AG20443 (cell line): Measurements from ENCODE around the gene CEACAM16.

Source experiments
- DNase-seq: peaks from one replicate; pipeline ENCODE4 v3.0.0; 2012; ENCODE audit warnings: low spot score, mixed read lengths

Gene CEACAM16

DNA sequence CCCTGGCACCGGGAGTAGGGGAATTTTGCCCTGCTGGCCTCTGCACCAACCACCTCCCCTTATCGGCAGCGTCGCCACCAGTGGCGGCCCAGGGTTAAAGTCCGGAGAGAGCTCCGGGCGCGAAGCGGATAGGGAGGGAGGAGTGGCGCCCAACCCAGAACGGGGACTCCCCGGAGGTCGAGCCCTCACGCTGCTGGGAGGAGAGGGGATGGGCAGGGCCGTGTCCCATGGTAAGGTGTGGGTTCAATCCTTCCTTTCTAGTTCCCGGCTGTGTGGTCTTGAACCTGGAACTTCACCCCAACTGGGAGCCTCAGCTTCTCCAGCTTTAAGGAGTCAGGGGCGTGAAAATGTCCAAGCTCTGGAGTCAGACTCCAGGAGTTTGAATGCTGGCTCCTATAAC, 26.3 kb downstream of the CEACAM16 start:
- no peak for DNase-seq

- DNase-seq = no peak
Observed at GRCh38 chr19:44725684-44726083, 26.7 kb downstream of the CEACAM16 start.

- no peak for DNase-seq
Observed at GRCh38 chr19:44726465-44726864, 27.5 kb downstream of the CEACAM16 start.

DNA sequence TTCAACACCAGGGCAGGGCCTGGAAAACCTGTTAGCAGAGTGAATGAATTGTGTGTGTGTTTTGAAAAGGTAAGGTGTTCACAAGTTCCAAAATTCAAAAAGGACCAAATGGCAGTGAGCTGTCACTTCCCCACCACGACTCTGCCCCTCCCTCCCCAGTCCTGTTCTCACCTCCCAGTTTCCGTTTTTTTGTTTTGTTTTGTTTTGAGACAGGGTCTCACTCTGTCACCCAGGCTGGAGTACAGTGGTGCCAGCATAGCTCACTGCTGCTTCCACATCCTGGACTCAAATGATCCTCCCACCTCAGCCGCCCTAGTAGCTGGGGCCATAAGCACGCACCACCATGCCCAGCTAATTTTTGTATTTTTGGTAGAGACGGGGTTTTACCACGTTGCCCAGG, 29.2 kb downstream of the CEACAM16 start:
- DNase-seq = no peak

GRCh38 chr19:44729516-44730033, 30.6 kb downstream of the CEACAM16 start:
- no peak for DNase-seq

- no peak for DNase-seq
Observed at GRCh38 chr19:44731081-44731480, 32.1 kb downstream of the CEACAM16 start.

- DNase-seq = no peak
Observed at GRCh38 chr19:44731622-44732021, 32.7 kb downstream of the CEACAM16 start.

DNA sequence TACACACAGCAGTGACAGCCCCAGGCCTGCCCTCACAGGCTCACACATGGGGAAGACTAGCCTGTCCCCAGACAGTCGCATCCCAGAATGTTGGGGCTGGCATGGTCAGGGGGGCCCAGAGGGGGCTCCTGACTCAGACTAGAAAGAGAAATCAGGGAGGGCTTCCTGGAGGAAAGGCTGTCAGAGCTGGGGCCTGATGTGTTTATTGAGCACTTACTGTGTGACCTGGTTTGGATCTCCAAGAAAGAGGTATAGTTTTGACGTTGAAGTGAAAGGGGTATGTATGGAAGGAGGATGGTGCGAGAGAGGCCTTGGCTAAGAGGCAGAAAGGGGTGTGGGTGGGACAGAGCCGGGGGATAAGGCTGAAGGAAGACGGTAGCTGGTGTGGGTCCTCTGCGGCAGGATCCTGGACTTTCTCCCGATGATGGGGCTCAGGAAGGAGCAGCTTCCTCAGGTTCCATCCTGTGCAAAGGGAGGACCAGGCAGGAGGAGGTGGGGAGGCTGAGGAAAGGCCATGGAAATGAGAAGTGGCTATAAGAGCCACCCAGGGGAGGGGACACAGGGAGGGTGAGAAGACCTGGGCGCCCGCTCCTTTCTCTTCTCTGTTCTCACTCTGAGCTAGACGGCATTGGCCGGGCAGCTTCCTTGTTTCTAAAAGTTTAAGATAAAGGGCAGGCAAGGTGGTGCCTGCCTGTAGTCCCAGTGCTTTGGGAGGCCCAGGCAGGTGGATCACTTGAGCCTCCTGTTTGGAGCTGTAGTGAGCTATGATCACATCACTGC, 33.5 kb downstream of the CEACAM16 start:
- DNase-seq = no peak

DNA sequence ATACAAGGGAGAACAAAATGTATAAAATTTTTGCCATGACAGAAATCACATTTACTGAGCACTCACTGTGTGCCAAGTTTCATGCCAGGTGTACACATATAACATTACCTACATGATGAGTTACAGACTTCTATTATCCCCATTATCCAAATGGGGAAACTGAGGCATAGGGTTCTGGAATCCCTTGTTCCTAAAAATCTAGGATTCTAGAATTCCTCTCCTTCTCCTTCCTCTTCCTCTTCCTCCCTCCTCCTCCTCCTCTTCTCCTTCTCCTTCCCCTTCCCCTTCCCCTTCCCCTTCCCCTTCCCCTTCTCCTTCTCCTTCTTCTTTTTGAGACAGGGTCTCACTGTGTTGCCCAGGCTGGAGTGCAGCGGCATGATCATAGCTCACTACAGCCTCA, 35.4 kb downstream of the CEACAM16 start:
- no peak for DNase-seq

- DNase-seq = no peak
Observed at GRCh38 chr19:44735011-44735410, 36.1 kb downstream of the CEACAM16 start.

- no peak for DNase-seq
Observed at GRCh38 chr19:44737238-44738071, 38.5 kb downstream of the CEACAM16 start.

- no peak for DNase-seq
Observed at GRCh38 chr19:44738136-44738535, 39.2 kb downstream of the CEACAM16 start.

DNA sequence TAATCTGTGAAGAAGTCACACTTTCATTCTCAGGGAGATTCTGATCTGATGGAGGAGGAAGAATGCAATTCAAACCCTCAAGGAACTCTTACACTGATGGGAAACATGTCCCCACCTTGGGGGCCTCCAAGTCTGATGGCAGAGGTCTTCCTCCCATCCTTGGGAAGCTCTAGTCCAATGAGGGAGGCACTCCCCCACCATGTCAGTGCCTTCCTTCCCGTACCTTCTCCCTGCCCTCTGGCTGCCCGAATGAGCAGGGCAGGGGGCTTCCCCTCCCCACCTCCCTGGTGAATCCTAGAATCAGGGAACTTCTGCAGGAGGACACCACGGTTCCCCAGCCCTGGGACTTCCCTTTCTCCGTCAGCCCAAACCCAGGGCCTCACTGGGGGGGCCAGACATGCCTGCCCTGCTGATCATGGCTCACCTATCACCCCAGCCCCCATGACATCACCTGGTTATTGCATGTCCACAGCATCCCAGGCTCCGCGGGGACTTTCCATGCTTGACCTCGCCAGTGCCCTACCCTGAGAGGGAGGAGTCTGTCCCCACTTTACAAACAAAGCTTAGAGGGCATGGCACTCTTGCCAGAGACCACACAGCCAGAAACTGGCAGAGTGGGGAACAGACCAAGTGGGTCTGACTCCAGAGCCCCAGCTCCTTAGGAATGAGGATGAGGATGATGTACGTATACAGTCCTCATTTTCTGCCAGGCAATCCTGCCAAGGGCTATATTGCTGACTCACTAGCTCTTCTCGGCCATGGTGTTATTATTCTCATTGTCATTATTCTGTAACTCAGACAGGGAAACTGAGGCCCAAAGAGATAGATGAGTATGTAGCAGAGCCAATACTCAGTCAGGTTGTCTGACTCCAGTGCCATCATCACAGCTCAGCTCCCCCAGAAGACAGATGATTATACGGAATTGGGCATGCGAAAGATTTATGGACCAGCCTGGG, 39.9 kb downstream of the CEACAM16 start:
- no peak for DNase-seq

GRCh38 chr19:44740351-44740824, 41.4 kb downstream of the CEACAM16 start:
- no peak for DNase-seq

DNA sequence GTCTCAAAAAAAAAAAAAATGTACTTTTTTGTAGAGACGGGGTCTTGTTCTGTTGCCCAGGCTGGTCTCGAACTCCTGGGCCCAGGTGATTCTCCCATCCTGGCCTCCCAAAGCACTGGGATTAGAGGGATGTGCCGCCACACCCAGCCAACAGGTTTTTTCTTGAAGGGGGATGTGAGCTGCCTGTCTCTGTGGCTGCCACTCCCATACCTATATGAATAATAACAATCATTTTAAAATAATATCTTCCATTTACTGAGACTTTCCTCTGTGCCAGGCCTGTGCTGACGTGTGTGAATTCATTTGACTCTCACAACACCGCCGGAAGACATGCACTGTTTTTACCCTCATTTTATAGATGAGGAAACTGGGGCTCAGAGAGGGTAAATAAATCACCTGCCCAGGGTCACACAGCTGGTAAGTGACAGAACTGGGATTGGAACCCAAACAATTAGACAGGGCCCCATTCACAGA, 42.3 kb downstream of the CEACAM16 start:
- DNase-seq = no peak

DNA sequence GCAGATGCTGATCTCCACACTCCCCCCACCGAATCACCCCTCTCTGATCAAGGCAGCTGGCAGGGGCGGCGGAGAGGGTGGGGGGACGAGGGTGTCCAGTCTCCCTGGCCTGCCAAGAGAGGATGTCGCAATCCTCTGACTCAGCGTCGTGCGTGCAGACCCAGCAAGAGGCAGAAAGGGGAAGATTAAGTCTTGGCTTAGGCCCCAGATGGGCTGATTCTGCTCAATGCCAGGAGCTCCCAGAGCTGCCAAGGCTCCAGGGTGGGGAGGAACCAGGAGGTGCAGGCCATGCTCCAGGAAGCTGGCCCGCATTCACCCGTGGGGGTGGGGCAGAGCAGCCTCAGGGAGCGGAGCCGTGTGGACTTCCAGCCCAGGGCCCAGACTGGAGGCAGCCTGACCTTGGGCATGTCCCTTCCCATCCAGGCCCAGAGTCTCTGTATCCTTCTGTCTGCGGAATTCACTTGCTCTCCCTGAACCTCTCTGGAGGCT, 42.9 kb downstream of the CEACAM16 start:
- DNase-seq = peak; percentile 96

DNA sequence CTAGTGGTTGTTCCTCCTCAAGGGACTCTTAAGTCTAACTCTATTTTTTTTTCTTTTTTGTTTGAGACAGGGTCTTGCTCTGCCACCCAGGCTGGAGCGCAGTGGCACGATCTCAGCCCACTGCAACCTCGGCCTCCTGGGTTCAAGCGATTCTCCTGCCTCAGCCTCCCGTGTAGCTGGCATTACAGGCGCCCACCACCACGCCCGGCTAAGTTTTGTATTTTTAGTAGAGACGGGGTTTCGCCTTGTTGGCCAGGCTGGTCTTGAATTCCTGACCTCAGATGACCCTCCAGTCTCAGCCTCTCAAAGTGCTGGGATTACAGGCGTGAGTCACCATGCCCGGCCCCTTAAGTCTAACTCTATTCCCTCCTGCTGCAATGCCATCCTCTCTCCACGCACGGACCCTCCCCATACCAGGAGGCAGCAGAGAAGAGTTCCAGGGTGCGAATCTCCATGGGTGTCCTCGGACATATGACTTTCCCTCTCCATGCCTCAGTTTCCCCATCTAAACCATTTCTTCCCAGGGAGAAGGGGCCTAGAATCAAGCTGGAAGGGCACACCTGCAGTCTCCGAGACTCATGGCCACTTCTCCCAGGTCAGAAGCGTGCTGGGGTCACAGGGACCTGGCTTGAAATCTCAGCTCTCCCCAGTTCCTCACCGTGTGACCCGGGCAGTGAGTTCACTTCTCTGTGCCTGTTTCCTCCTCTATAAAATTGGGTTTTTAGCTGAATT, 43.5 kb downstream of the CEACAM16 start:
- DNase-seq = no peak

DNA sequence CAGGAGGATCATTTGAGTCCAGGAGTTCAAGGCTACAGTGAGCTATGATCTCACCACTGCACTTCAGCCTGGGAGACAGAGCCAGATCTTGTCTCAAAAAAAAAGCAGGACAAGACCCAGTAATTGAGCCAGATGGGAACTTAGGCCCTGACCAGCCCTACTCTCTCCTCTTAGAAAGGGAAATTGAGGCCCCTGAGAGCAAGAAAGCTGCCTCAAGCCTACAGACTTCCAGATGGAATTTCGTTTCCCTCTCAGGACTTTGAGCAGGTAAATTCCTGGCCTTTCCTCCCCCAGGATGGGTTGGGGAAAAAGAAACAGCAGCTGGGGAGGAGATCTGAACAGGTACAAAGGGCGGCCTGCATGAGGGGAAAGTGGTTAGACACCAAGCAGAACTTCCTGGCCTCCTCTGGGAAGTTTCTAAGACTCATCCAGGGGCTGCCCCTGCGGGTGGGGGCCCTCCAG, 46.0 kb downstream of the CEACAM16 start:
- DNase-seq = no peak

DNA sequence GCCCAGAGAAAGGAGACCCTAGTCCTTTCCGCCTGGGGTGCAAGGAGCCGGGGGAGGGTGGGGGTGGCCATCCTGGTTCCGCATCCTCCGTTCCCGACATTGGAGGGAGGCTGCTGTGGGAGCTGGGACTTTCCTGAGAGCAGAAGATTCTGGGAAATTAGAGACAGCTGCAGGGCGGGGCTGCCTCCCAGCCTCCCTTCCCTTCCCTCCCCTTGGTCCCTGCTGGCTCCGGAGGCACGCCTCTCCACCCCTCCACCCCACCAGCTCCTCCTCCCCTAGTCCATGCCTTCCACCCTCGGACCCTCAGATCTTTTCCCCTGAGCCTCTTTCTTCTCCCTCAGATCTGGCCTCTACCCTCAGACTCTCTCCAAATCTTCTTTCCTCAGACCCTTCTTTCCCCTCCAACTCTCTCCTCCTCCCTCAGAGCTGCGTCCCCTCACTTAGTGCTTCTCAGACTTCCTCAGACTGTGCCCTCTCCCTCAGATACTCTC, 46.4 kb downstream of the CEACAM16 start:
- DNase-seq = peak; percentile 77

- no peak for DNase-seq
Observed at GRCh38 chr19:44745887-44746600, 47.1 kb downstream of the CEACAM16 start.
